Measurements from ENCODE around the gene CLUH. TPM values are rescaled to one million over a fixed set of nuclear protein-coding genes. Genes with fewer than 3 reads are reported as not detected.

Gene CLUH, protein sequence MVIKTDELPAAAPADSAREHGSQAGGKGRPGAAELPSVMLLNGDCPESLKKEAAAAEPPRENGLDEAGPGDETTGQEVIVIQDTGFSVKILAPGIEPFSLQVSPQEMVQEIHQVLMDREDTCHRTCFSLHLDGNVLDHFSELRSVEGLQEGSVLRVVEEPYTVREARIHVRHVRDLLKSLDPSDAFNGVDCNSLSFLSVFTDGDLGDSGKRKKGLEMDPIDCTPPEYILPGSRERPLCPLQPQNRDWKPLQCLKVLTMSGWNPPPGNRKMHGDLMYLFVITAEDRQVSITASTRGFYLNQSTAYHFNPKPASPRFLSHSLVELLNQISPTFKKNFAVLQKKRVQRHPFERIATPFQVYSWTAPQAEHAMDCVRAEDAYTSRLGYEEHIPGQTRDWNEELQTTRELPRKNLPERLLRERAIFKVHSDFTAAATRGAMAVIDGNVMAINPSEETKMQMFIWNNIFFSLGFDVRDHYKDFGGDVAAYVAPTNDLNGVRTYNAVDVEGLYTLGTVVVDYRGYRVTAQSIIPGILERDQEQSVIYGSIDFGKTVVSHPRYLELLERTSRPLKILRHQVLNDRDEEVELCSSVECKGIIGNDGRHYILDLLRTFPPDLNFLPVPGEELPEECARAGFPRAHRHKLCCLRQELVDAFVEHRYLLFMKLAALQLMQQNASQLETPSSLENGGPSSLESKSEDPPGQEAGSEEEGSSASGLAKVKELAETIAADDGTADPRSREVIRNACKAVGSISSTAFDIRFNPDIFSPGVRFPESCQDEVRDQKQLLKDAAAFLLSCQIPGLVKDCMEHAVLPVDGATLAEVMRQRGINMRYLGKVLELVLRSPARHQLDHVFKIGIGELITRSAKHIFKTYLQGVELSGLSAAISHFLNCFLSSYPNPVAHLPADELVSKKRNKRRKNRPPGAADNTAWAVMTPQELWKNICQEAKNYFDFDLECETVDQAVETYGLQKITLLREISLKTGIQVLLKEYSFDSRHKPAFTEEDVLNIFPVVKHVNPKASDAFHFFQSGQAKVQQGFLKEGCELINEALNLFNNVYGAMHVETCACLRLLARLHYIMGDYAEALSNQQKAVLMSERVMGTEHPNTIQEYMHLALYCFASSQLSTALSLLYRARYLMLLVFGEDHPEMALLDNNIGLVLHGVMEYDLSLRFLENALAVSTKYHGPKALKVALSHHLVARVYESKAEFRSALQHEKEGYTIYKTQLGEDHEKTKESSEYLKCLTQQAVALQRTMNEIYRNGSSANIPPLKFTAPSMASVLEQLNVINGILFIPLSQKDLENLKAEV (N-terminal part only)
- 24.0 to 50.7 TPM (median 31.4 TPM) in 3 replicates for polyA plus RNA-seq
- 66.4 TPM for polyA plus RNA-seq (2011; ENCODE audit: low read depth)
- 15.9 and 41.8 TPM in 2 replicates for polyA plus RNA-seq (2011; cell fraction: cytosol; rRNA removed)
- 167 and 176 TPM in 2 replicates for polyA plus RNA-seq (2011; cell fraction: nucleus; rRNA removed)
- polyA plus RNA-seq (2012; ENCODE audit: low replicate concordance), result 56.8 and 73.4 TPM in 2 replicates
- polyA minus RNA-seq, result 29.8 to 104 TPM (median 39.3 TPM) in 3 replicates
- 72.3 TPM for polyA minus RNA-seq (2011; cell fraction: cytosol; rRNA and poly(A)+ RNA removed)
- polyA minus RNA-seq (2011; cell fraction: nucleus; rRNA and poly(A)+ RNA removed), result 77.1 and 108 TPM in 2 replicates

DNA sequence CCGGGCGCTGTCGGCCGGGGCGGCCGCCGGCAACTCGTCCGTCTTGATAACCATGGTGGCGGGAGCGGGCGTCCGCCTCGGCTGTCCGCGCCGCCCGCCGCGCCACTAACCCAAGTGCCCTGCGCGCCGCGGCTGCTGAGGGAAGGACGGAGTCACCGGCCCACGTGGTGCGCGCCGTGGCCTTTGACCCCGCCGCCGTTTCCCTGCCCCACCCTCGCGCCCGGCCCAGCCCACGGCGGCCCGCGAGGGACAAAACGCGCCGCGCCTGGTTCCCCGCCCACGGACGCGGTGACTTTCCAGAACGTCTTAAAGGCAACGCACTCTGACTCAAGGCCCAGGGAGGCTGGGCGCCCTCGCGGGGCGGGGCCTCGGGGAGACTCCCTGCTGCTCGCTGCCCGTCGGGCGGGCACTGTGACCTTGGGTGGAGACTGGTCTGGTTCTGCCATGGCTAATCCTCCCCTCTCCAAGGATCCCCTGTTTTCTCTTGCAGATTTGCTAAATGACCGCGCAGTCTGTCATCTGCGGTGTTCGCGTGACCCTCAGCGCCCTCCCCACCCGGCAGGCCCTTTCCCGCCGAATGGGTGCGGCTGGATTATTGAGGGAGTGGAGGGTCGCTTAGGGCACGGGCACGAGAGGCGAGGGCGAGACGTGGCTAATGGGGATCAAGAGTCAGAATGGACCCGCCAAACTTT, at the start of gene CLUH:
Gene CLUH, minus strand, starts transcription at position 157 of the 692 bp plus-strand sequence. Its CDS starts 103 bp downstream, at position 54.
- dilution Hi-C loops (cut with MboI; ENCODE audit: extremely low pct_ligation_motif_present, low sequenced_read_pairs), result no loop called here
- peaks cover 54% of the 10 kb centered on the region for H3K79me2 ChIP-seq (ENCODE audit: control insufficient read depth, insufficient read depth, low read length)
- H3K9me3 ChIP-seq (ENCODE audit: control insufficient read depth, low read depth, low read length), result no peaks in the 10 kb centered on the region
- H3K36me3 ChIP-seq (ENCODE audit: control insufficient read depth in 2 of 2, extremely low read depth in 1 of 2, insufficient read depth in 2 of 2, low read length in 2 of 2), result peaks cover 0 to 2% of the 10 kb centered on the region in 2 experiments
- peak; percentile 81 for DNase-seq (ENCODE audit: low read depth, low spot score)
- peaks cover under 1% of the 10 kb centered on the region for H3K9me1 ChIP-seq (ENCODE audit: control insufficient read depth, extremely low read depth, insufficient read depth, low read length)
- peak within 1 kb of the TSS; percentile 76 for H3K27ac ChIP-seq (ENCODE audit: control insufficient read depth, insufficient read depth, low read length)
- TF ChIP-seq, protein P1, sequence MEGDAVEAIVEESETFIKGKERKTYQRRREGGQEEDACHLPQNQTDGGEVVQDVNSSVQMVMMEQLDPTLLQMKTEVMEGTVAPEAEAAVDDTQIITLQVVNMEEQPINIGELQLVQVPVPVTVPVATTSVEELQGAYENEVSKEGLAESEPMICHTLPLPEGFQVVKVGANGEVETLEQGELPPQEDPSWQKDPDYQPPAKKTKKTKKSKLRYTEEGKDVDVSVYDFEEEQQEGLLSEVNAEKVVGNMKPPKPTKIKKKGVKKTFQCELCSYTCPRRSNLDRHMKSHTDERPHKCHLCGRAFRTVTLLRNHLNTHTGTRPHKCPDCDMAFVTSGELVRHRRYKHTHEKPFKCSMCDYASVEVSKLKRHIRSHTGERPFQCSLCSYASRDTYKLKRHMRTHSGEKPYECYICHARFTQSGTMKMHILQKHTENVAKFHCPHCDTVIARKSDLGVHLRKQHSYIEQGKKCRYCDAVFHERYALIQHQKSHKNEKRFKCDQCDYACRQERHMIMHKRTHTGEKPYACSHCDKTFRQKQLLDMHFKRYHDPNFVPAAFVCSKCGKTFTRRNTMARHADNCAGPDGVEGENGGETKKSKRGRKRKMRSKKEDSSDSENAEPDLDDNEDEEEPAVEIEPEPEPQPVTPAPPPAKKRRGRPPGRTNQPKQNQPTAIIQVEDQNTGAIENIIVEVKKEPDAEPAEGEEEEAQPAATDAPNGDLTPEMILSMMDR (optimal IDR thresholded peaks at IDR 0.05 in 1 of 3, IDR thresholded peaks at IDR 0.05 in 1 of 3, conservative IDR thresholded peaks at IDR 0.05 in 1 of 3; ENCODE audit: extremely low read depth in 1 of 3, insufficient read depth in 2 of 3, low read length in 3 of 3), result no peak
- TF ChIP-seq EZH2 (IDR thresholded peaks at IDR 0.05; ENCODE audit: low read length), result no peak
- peak; percentile 36 for FAIRE-seq
- peaks cover 44% of the 10 kb centered on the region for H3K4me1 ChIP-seq (ENCODE audit: control insufficient read depth, extremely low read depth, insufficient read depth, low read length)
- peak within 1 kb of the TSS; percentile 93 for H3K4me2 ChIP-seq (ENCODE audit: control insufficient read depth, extremely low read depth, insufficient read depth, low read depth, low read length)
- H2AFZ ChIP-seq (ENCODE audit: control insufficient read depth, low read length), result peak within 1 kb of the TSS; percentile 97
- peak within 1 kb of the TSS; percentile 78 for H3K9ac ChIP-seq (ENCODE audit: control insufficient read depth, extremely low read depth, insufficient read depth, low read length)
- H3K4me3 ChIP-seq (ENCODE audit: control insufficient read depth in 2 of 3, extremely low read depth in 1 of 3, insufficient read depth in 2 of 3, low read depth in 1 of 3, low read length in 3 of 3), result peak within 1 kb of the TSS; percentile 52 to 79 (median 59)
- H4K20me1 ChIP-seq (ENCODE audit: control insufficient read depth, extremely low read depth, insufficient read depth, low read length), result peaks cover 24% of the 10 kb centered on the region
- no peaks in the 10 kb centered on the region for H3K27me3 ChIP-seq (ENCODE audit: control insufficient read depth, extremely low read depth, insufficient read depth, low read length)

Data from keratinocyte (primary cell).